Ramos (cell line): ENCODE results near the gene NEURL4.

Source experiments
- in situ Hi-C: fragments of 300-500 bp; cut with MboI; formaldehyde crosslinking; loops from one replicate; pipeline ENCODE4 v1.14.3; 2022; ENCODE audit warnings: low sequenced_read_pairs; ENCODE audit not compliant: unreplicated experiment

Gene NEURL4

GRCh38 chr17:7307686-7308624 is 21.2 kb downstream of the NEURL4 start:
- in situ Hi-C loops = no loop called here

GRCh38 chr17:7306911-7307685 is 22.0 kb downstream of the NEURL4 start, which contains the start of gene EIF5A:
Gene EIF5A, plus strand, starts transcription at chr17:7307628. Its CDS starts 2,008 bp downstream, at chr17:7309636.
- in situ Hi-C loops = no loop called here

DNA sequence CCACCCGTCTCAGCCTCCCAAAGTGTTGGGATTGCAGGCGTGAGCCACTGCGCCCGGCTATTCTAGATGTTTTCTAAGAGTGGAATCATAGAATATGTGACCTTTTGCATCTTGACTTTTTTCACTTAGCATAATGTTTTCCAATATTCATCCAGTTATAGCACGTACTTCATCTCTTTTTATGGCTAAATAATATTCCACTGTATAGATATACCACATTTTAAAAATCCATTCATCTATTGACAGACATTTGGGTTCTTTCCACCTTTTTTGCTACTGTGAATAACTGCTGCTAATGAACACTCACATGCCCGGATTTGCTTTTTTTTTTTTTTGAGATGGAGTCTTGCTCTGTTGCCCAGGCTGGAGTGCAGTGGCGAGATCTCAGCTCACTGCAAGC is 25.0 kb downstream of the NEURL4 start:
- in situ Hi-C loops = no loop called here

GRCh38 chr17:7296189-7296861 is 32.8 kb downstream of the NEURL4 start:
- in situ Hi-C loops = no loop called here

DNA sequence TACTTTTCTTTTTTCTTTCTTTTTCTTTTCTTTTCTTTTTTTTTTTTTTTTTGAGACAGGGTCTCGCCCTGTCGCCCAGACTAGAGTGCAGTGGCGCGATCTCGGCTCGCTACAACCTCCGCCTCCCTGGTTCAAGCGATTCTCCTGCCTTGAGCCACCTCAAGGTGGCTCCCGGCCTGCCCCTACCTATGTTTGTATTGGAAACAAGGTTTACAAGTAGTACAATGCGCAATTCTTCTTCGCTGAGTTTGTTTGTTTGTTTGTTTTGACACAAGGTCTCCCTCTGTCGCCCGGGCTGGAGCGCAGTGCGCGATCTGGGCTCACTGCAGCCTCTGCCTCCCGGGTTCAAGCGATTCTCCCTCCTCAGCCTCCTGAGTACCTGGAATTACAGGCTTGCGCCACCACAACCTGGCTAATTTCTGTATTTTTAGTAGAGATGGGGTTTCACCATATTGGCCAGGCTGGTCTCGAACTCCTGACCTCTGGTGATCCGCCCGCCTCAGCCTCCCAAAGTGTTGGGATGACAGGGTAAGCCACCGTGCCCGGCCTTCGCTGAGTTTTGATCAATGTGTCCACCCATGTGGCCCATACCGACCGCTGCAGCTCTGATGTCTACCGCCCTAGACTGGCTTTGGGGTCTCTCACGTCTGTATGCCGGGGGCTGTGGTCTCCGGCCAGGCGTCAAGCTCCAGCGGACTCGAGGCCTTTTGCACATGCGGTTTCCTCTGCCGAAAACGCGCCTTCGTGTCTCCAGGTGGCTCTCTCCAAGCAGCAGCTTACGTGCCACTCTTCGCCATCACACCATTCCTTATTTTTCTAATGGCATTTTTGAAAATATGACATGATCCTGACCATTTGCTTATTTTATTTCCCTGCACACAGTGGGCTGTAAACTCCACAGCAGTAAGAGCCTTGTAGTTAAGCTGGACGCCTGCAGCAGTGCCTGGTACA is 33.6 kb downstream of the NEURL4 start:
- in situ Hi-C loops = no loop called here

GRCh38 chr17:7294614-7295153 is 34.5 kb downstream of the NEURL4 start, which contains the start of gene YBX2:
Gene YBX2, minus strand, starts transcription at chr17:7294639. Its CDS starts 139 bp downstream, at chr17:7294500.
- in situ Hi-C loops = no loop called here

DNA sequence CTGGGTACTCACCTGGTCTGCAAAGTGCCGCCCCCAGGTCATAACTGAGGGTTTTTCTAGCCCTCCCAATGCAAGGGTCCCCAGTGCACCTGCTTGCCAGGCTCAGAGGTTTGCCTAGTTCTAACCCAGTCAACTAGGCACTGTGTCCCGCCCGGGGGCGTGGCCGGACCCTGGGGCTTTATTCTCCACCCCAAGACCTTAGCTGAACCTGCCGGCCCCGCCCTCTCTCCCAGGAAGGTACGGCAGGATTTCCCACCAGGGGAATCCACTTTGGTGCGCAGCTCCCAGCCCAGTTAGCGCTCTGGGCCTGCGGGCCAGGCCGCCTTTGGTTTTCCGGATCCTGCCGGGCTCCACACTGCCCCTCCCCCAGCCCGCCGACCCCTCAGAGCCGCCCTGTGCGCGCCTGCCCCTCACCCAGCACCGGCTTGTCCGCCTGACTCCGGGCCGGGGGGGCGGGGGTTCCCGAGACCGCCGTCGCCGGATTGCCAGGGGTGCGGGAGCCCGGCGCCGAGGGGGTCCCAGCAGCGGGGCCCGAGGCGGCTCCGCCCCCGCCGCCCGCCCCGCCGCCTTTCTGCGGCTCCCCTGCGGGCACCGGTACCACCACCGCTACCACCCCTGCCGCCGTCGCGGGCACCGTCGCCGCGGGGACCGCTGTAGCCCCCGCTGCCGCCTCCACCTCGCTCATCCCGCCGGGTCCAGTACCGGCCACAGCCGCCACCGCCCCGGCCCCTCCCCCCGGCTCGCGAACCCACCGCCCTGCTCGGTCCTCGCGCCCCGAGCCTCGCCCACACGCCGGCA is 35.1 kb downstream of the NEURL4 start:
- in situ Hi-C loops = no loop called here

- in situ Hi-C loops = no loop called here
Observed at GRCh38 chr17:7293159-7293558, 36.0 kb downstream of the NEURL4 start.

- in situ Hi-C loops = no loop called here
Observed at GRCh38 chr17:7292729-7293128, 36.4 kb downstream of the NEURL4 start.

GRCh38 chr17:7292194-7292593 is 36.9 kb downstream of the NEURL4 start:
- in situ Hi-C loops = no loop called here

- in situ Hi-C loops = no loop called here
Observed at GRCh38 chr17:7290685-7291084, 38.5 kb downstream of the NEURL4 start.

GRCh38 chr17:7290166-7290565 is 39.0 kb downstream of the NEURL4 start:
- in situ Hi-C loops = no loop called here

DNA sequence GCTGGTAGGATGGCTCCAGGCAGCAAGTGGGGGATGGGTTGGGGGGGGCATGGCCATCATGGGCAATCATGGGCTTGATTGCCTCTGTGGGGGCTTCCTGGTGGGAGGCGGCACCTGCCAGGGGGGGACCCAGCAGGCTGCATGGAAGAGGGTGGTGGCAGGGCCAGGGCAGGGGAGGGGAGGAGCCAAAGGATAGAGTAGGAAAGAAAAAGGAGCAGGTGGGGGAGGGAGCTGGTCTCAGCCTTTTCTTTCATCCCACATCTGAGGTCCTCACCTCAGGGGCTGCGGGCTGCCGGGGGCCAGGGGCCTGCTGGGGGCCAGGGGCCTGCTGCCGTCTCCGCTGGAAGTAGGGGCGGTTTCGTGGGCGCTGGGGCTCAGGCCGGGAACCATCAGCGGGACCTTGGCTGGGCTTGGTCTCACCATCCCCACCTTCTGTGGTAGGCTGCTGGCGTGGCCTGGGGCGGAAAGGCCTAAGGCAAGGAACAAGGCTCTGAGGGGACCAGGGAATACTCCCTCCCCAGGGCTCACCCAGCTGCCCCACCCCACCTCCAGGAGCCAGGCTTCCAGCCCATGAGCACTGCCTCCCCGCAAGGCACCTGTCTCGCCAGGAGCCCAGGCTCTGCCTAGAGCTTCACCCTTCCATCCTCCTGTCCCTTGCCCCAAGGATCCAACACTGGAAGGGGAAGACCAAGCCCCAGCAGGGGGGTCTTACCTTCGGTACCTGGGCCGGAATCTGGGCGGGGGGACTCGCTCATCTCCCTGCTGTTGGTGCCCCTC is 39.7 kb downstream of the NEURL4 start:
- in situ Hi-C loops = no loop called here

DNA sequence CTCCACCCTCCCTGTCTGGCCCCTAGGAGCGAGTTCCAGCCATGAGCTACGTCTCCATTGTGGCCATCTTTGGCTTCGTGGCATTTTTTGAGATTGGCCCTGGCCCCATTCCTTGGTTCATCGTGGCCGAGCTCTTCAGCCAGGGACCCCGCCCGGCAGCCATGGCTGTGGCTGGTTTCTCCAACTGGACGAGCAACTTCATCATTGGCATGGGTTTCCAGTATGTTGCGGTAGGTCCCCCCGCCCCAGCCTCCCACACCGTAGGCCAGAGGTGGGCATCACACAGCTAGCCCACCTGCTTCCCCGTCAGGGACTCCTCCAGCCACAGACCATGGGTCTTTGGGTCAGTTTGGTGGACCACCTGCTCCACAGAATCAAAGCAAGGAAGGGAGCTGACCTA is 43.5 kb downstream of the NEURL4 start:
- in situ Hi-C loops = no loop called here

DNA sequence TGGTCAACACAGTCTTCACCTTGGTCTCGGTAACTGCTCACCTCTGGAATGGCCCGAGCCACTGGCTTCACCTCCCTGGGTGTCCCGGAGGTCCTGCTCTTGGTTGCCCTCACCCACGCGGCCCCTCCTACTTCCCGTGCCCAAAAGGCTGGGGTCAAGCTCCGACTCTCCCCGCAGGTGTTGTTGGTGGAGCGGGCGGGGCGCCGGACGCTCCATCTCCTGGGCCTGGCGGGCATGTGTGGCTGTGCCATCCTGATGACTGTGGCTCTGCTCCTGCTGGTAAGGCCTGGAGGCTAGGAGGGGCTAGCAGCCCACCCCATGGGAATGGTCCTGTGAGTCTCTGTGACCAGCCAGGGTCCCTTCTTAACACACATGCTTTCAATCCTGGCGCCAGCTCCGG is 44.2 kb downstream of the NEURL4 start:
- in situ Hi-C loops = no loop called here

DNA sequence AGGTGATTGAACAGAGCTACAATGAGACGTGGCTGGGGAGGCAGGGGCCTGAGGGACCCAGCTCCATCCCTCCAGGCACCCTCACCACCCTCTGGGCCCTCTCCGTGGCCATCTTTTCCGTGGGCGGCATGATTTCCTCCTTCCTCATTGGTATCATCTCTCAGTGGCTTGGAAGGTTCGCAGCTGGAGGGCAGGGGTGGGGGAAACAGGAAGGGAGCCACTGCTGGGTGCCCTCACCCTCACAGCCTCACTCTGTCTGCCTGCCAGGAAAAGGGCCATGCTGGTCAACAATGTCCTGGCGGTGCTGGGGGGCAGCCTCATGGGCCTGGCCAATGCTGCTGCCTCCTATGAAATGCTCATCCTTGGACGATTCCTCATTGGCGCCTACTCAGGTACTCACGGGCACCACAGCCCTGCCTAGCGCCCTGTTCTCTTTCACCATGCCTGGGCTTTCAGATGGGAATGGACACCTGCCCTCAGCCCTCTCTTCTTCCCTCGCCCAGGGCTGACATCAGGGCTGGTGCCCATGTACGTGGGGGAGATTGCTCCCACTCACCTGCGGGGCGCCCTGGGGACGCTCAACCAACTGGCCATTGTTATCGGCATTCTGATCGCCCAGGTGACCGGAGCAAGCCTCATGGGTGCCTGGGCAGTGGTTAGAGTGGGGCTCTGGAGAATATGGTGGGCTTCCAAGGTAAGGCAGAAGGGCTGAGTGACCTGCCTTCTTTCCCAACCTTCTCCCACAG is 45.5 kb downstream of the NEURL4 start:
- in situ Hi-C loops = no loop called here

DNA sequence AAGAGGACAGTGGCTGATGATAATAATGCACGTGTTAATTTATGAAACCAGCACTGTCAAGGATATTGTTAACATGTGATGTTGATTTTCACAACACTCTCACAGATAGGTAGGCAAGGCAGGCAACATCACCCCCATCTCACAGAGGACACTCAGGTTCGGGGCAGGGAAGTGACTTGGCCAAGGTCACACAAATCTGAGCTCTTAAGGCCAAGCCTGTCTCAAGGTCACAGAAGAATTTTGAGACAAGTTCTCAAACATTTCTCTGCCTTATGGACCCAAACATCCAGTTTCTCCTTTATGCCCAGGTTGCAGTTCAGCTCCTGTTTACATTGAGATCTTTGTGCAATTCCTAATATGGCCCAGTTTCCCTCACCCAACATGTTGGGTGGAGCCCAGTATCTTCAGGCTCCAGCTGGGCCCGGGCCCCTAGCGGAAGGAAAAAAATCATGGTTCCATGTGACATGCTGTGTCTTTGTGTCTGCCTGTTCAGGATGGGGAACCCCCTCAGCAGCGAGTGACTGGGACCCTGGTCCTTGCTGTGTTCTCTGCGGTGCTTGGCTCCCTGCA is 46.3 kb downstream of the NEURL4 start:
- in situ Hi-C loops = no loop called here
